ENCODE results near the gene BLOC1S5. TPM values are rescaled to one million over a fixed set of nuclear protein-coding genes. Genes with fewer than 3 reads are reported as not detected.

The BLOC1S5 gene
- total RNA-seq, 1 donor from 2014 or later = 9.7 TPM

GRCh38 chr6:8069631-8070284, 5.6 kb upstream of the BLOC1S5 start:
- Histone ChIP-seq H3K36me3 (ENCODE audit: control insufficient read depth, insufficient read depth, low read length) (no peaks in the 10 kb centered on the region), H3K27me3 (ENCODE audit: control insufficient read depth, insufficient read depth, low read length) (no peaks in the 10 kb centered on the region), H3K4me3 (ENCODE audit: low read depth, low read length) (no peak overlapping the region)
- DNase-seq (ENCODE audit: low read depth) (no peak), FAIRE-seq (no peak)
- TF ChIP-seq, protein P1, sequence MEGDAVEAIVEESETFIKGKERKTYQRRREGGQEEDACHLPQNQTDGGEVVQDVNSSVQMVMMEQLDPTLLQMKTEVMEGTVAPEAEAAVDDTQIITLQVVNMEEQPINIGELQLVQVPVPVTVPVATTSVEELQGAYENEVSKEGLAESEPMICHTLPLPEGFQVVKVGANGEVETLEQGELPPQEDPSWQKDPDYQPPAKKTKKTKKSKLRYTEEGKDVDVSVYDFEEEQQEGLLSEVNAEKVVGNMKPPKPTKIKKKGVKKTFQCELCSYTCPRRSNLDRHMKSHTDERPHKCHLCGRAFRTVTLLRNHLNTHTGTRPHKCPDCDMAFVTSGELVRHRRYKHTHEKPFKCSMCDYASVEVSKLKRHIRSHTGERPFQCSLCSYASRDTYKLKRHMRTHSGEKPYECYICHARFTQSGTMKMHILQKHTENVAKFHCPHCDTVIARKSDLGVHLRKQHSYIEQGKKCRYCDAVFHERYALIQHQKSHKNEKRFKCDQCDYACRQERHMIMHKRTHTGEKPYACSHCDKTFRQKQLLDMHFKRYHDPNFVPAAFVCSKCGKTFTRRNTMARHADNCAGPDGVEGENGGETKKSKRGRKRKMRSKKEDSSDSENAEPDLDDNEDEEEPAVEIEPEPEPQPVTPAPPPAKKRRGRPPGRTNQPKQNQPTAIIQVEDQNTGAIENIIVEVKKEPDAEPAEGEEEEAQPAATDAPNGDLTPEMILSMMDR (IDR thresholded peaks at IDR 0.05; ENCODE audit: insufficient read depth, low read length, severe bottlenecking) = no peak

DNA sequence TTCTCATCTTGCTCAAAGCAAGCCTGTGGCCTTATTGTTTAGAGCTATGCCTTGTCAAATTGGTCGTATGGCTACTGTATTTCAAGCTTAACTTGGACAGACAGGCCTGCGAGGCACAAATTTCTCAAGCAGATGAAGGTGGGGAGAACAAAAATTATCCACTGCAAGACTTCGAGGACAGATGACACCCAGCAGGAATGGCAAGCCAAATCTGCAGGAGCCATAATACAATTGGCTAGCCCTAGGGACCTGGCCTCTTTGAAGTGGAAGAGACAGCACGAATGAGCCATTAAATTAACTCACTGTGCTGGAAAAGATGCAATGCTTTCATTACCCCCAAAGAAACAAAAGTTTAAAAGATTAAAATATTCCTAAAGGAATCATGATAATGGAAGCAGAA, 5.0 kb upstream of the BLOC1S5 start:
- FAIRE-seq (no peak), DNase-seq (ENCODE audit: low read depth) (no peak)
- Histone ChIP-seq H3K4me3 (ENCODE audit: low read depth, low read length) (no peak overlapping the region), H3K36me3 (ENCODE audit: control insufficient read depth, insufficient read depth, low read length) (no peaks in the 10 kb centered on the region), H3K27me3 (ENCODE audit: control insufficient read depth, insufficient read depth, low read length) (no peaks in the 10 kb centered on the region)
- TF ChIP-seq, protein P1 (IDR thresholded peaks at IDR 0.05; ENCODE audit: insufficient read depth, low read length, severe bottlenecking) = no peak

DNA sequence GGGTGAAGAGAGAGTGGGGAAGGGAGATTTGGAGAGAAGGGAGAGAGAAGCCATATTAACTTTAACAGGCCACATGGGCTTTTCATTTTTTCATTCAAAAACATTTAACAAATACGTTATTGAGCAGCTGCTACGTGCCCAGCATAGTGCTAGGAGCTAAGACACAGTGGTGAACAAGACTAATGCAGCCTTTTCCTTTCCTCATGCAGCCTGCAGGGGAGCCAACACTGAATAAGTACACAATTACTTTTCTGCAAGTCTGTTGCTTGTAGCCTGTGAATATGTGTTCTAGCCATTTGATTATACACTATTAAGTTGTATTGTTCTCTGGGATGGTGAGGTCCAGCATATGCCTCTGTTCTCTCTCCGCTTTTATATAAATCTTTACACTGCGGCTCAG, 1.9 kb upstream of the BLOC1S5 start:
- TF ChIP-seq, protein P1 (IDR thresholded peaks at IDR 0.05; ENCODE audit: insufficient read depth, low read length, severe bottlenecking) = peak; percentile 3
- Histone ChIP-seq H3K4me3 (ENCODE audit: low read depth, low read length) (no peak overlapping the region), H3K36me3 (ENCODE audit: control insufficient read depth, insufficient read depth, low read length) (no peaks in the 10 kb centered on the region), H3K27me3 (ENCODE audit: control insufficient read depth, insufficient read depth, low read length) (no peaks in the 10 kb centered on the region)
- FAIRE-seq (no peak), DNase-seq (ENCODE audit: low read depth) (no peak)

DNA sequence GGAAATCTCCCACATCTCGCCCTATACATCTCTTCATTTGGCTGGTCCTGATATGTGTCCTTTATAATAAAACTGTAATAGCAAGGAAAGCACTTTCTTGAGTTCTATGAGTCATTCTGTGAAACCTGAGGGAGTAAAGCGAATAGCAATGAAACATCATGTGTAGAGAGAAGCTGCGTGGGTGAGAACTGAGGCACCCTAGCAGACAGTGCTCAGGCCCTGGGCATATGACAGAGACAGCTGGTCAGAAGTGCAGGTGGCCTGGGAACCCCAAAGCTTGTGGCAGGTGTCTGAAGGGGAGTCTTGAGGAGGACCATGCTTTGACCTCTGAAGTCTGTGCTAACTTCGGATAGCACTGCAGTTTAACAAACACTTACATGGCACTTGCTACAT, 1.3 kb upstream of the BLOC1S5 start:
- H3K27me3 ChIP-seq (ENCODE audit: control insufficient read depth, insufficient read depth, low read length) = no peaks in the 10 kb centered on the region
- no peaks in the 10 kb centered on the region for H3K36me3 ChIP-seq (ENCODE audit: control insufficient read depth, insufficient read depth, low read length)
- DNase-seq (ENCODE audit: low read depth) (peak; percentile 54), FAIRE-seq (no peak)
- TF ChIP-seq, protein P1 (IDR thresholded peaks at IDR 0.05; ENCODE audit: insufficient read depth, low read length, severe bottlenecking) = no peak
- no peak overlapping the region for H3K4me3 ChIP-seq (ENCODE audit: low read depth, low read length)

GRCh38 chr6:8064638-8065518, 689 bp upstream of the BLOC1S5 start:
- TF ChIP-seq, protein P1 (IDR thresholded peaks at IDR 0.05; ENCODE audit: insufficient read depth, low read length, severe bottlenecking) = no peak
- peak overlapping the region; percentile 77 for H3K4me3 ChIP-seq (ENCODE audit: low read depth, low read length)
- H3K36me3 ChIP-seq (ENCODE audit: control insufficient read depth, insufficient read depth, low read length) = no peaks in the 10 kb centered on the region
- FAIRE-seq = no peak
- no peak for DNase-seq (ENCODE audit: low read depth)
- no peaks in the 10 kb centered on the region for H3K27me3 ChIP-seq (ENCODE audit: control insufficient read depth, insufficient read depth, low read length)

Measured in bronchial epithelial cell (primary cell).